Fibroblast of villous mesenchyme (primary cell): Measurements from ENCODE around the gene RPTOR. TPM values are rescaled to one million over a fixed set of nuclear protein-coding genes. Genes with fewer than 3 reads are reported as not detected.

ENCODE experiments used
- DNase-seq: peaks from one replicate; pipeline ENCODE4 v3.0.0-alpha.2; 2010; ENCODE audit warnings: low read depth
- H3K4me3 ChIP-seq: 2 replicates; pipeline ENCODE4 v1.5.1; 2011; ENCODE audit warnings: low read depth, mild to moderate bottlenecking, low read length
- CTCF ChIP-seq: IDR thresholded peaks from 2 replicates; pipeline ENCODE4 v1.5.1; 2012; ENCODE audit warnings: low read depth, mild to moderate bottlenecking, low read length; ENCODE audit not compliant: insufficient read depth
- total RNA-seq: library from RNA; depleted of rRNA; stranded (reverse); fragments of >200 nt; gene quantifications from 2 replicates; pipeline ENCODE4 v1.2.3, GENCODE V29; 2012

Gene RPTOR
- total RNA-seq, 1 donor, result 35.8 TPM

- no peak for DNase-seq
- no peak for TF ChIP-seq CTCF
- no peak overlapping the region for H3K4me3 ChIP-seq
Observed at GRCh38 chr17:80887639-80888175, 343.1 kb downstream of the RPTOR start.

- TF ChIP-seq CTCF, result no peak
- no peak overlapping the region for H3K4me3 ChIP-seq
- DNase-seq, result no peak
Observed at GRCh38 chr17:80888276-80889160, 343.9 kb downstream of the RPTOR start.

- H3K4me3 ChIP-seq, result no peak overlapping the region
- no peak for DNase-seq
- no peak for TF ChIP-seq CTCF
Observed at GRCh38 chr17:80889231-80890195, 344.9 kb downstream of the RPTOR start.

GRCh38 chr17:80890196-80890920, 345.7 kb downstream of the RPTOR start:
- no peak overlapping the region for H3K4me3 ChIP-seq
- no peak for DNase-seq
- no peak for TF ChIP-seq CTCF

- no peak overlapping the region for H3K4me3 ChIP-seq
Observed at GRCh38 chr17:80890921-80891396, 346.3 kb downstream of the RPTOR start.

More at GRCh38 chr17:80890921-80891396, 346.3 kb downstream of the RPTOR start:
- no peak for TF ChIP-seq CTCF
- DNase-seq, result no peak
